Brain microvascular endothelial cell (primary cell): ENCODE data around the gene EXOC4.

ENCODE experiments used
- DNase-seq: peaks from one replicate; pipeline ENCODE4 v3.0.0-alpha.2; 2020
- H3K27ac ChIP-seq: fragments of 250-450 bp; sonication (Bioruptor Pico); 2 replicates; pipeline ENCODE4 v1.5.1; 2020; ENCODE audit warnings: mild to moderate bottlenecking, moderate library complexity
- H3K27me3 ChIP-seq: fragments of 250-450 bp; sonication (Bioruptor Pico); replicated peaks from 2 replicates; pipeline ENCODE4 v1.5.1; 2020; ENCODE audit warnings: mild to moderate bottlenecking
- H3K36me3 ChIP-seq: fragments of 250-450 bp; sonication (Bioruptor Pico); replicated peaks from 2 replicates; pipeline ENCODE4 v1.5.1; 2020; ENCODE audit warnings: mild to moderate bottlenecking
- H3K4me3 ChIP-seq: 2 replicates; pipeline ENCODE4 v1.5.1; 2011; ENCODE audit warnings: low read depth, mild to moderate bottlenecking, control low read depth, low read length, moderate library complexity
- CTCF ChIP-seq: IDR thresholded peaks from 2 replicates; pipeline ENCODE4 v1.5.1; 2011; ENCODE audit warnings: low read depth, mild to moderate bottlenecking, moderate library complexity, low read length, control low read depth, inconsistent platforms; ENCODE audit errors: missing control alignments
- in situ Hi-C: cut with HindIII; loops from 2 replicates; pipeline ENCODE4 v1.10.0; 2017; ENCODE audit warnings: low sequenced_read_pairs, low pct_ligation_motif_present

Gene EXOC4

GRCh38 chr7:134031835-134032617 lies 779.1 kb downstream of the EXOC4 start:
- no peak for TF ChIP-seq CTCF
- DNase-seq = no peak
- Histone ChIP-seq H3K36me3 (no peaks in the 10 kb centered on the region), H3K27me3 (no peaks in the 10 kb centered on the region), H3K27ac (no peak overlapping the region), H3K4me3 (no peak overlapping the region)
- in situ Hi-C loops = no loop called here

GRCh38 chr7:134034652-134035051 lies 781.8 kb downstream of the EXOC4 start:
- DNase-seq = no peak
- in situ Hi-C loops = no loop called here
- TF ChIP-seq CTCF = no peak
- Histone ChIP-seq H3K4me3 (no peak overlapping the region), H3K27ac (no peak overlapping the region), H3K27me3 (no peaks in the 10 kb centered on the region), H3K36me3 (no peaks in the 10 kb centered on the region)

GRCh38 chr7:134037991-134038390 lies 785.1 kb downstream of the EXOC4 start:
- in situ Hi-C loops = no loop called here
- no peaks in the 10 kb centered on the region for H3K36me3 ChIP-seq
- no peak overlapping the region for H3K4me3 ChIP-seq
- no peak overlapping the region for H3K27ac ChIP-seq
- TF ChIP-seq CTCF = no peak
- no peak for DNase-seq
- no peaks in the 10 kb centered on the region for H3K27me3 ChIP-seq

GRCh38 chr7:134040988-134041387 lies 788.1 kb downstream of the EXOC4 start:
- no peaks in the 10 kb centered on the region for H3K36me3 ChIP-seq
- in situ Hi-C loops = no loop called here
- TF ChIP-seq CTCF = no peak
- no peaks in the 10 kb centered on the region for H3K27me3 ChIP-seq
- no peak overlapping the region for H3K27ac ChIP-seq
- H3K4me3 ChIP-seq = no peak overlapping the region
- DNase-seq = no peak

- no peak for DNase-seq
- H3K27me3 ChIP-seq = no peaks in the 10 kb centered on the region
- no peak for TF ChIP-seq CTCF
- no peak overlapping the region for H3K4me3 ChIP-seq
- in situ Hi-C loops = no loop called here
- no peak overlapping the region for H3K27ac ChIP-seq
- no peaks in the 10 kb centered on the region for H3K36me3 ChIP-seq
These were observed 788.6 kb downstream of the EXOC4 start for GRCh38 chr7:134041477-134041876.

GRCh38 chr7:134042307-134042706 lies 789.4 kb downstream of the EXOC4 start:
- TF ChIP-seq CTCF = no peak
- H3K4me3 ChIP-seq = no peak overlapping the region
- H3K27me3 ChIP-seq = no peaks in the 10 kb centered on the region
- no peaks in the 10 kb centered on the region for H3K36me3 ChIP-seq
- H3K27ac ChIP-seq = no peak overlapping the region
- no peak for DNase-seq
- in situ Hi-C loops = no loop called here
